GM12872 (cell line): Measurements from ENCODE around the gene IFFO2.

Experiments
- TF ChIP-seq, protein P1 (sequence below): IDR thresholded peaks from 3 replicates; pipeline ENCODE4 v1.5.1; 2011; ENCODE audit warnings: low read depth, mild to moderate bottlenecking, low read length, moderate library complexity; ENCODE audit not compliant: insufficient read depth

The IFFO2 gene

DNA sequence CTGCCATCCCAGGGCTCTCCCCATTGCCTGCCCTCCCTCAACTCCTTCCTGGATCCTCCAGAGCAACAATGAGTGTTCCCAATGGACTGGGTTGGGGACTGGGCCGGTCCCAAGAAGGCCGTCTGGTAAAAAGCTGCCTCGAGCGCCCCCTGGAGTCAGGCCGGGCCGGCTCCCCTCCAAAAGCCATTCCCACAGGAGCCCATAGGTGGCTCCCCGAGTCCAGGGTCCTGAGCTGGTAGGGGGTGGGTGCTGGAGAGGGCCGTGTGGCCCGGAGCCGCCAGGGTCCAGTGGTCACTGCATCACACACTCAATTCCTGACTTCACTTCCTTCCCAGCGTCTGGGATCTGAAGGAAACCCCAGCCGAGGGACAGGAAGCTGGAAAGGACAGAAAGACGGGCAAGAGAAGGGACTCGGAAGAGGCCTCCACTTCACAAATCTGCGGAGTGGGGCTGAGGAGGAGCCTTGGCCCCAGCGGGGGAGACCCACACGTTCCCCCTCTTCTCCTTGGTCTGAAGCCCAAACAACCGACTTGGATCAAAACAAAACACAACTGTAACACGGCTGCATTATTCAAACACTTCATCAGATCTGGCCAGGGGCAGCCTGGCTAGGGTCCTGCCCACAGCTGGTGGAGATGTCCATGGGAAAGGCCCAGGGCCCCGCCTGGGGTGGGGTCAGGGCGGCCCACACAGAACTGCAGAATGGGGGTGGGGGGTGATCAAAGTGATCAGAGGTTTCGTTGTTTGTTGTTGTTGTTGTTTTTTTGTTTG is 43.2 kb downstream of the IFFO2 start:
- TF ChIP-seq, protein P1, sequence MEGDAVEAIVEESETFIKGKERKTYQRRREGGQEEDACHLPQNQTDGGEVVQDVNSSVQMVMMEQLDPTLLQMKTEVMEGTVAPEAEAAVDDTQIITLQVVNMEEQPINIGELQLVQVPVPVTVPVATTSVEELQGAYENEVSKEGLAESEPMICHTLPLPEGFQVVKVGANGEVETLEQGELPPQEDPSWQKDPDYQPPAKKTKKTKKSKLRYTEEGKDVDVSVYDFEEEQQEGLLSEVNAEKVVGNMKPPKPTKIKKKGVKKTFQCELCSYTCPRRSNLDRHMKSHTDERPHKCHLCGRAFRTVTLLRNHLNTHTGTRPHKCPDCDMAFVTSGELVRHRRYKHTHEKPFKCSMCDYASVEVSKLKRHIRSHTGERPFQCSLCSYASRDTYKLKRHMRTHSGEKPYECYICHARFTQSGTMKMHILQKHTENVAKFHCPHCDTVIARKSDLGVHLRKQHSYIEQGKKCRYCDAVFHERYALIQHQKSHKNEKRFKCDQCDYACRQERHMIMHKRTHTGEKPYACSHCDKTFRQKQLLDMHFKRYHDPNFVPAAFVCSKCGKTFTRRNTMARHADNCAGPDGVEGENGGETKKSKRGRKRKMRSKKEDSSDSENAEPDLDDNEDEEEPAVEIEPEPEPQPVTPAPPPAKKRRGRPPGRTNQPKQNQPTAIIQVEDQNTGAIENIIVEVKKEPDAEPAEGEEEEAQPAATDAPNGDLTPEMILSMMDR = peak; percentile 98

DNA sequence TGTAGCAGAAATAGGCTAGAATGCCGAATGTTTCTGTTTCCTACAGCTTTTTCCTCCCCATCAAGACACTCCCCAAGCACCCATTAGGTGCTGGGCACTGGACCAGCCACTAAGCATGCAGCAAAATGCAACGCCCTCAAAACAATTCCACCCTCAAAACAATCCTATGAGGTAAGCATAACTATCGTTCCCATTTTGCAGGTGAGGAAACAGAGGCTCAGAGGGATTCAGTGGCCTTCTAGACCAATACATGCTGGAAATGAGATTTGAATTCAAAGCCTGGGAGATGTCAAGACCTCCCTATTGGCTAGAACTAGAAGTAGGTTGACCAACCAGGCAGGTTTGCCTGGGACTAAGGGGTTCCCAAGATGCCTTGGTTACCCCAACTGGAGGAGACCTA is 43.9 kb downstream of the IFFO2 start:
- TF ChIP-seq, protein P1 = no peak

DNA sequence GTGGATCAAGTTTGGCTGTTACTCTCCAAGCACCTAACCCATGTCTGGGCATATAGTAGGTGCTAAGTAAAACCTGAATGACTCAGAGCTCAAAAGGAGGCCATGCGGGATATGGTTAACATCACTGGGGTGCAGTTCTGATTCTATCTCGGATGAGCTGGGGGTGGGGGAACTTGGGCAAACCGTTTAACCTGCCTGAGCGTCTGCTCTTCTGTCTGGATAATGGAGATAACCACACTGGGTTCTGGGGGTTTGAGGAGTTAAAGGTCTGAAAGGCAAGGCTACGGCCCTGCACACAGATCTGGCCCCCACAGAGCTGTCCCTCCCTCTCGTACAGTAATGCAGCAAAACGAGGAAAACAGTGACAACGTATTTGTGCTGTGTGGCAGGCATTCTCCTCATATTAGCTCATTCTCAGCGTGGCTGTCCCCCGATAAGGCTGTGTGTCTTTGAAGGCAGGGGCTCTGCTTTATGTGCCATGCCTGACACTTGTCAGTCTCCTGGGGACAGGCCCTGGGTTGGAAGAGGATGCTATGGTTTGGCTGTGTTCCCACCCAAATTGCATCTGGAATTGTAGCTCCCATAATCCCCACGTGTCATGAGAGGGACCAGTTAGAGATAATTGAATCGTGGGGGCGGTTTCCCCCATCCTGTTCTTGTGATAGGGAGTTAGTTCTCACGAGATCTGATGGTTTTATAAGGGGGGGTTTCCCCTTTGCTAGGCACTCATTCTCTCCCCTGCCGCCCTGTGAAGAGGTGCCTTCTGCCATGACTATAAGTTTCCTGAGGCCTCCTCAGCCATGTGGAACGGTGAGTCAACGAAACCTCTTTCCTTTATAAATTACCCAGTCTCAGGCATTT is 47.3 kb downstream of the IFFO2 start:
- TF ChIP-seq, protein P1 = no peak

DNA sequence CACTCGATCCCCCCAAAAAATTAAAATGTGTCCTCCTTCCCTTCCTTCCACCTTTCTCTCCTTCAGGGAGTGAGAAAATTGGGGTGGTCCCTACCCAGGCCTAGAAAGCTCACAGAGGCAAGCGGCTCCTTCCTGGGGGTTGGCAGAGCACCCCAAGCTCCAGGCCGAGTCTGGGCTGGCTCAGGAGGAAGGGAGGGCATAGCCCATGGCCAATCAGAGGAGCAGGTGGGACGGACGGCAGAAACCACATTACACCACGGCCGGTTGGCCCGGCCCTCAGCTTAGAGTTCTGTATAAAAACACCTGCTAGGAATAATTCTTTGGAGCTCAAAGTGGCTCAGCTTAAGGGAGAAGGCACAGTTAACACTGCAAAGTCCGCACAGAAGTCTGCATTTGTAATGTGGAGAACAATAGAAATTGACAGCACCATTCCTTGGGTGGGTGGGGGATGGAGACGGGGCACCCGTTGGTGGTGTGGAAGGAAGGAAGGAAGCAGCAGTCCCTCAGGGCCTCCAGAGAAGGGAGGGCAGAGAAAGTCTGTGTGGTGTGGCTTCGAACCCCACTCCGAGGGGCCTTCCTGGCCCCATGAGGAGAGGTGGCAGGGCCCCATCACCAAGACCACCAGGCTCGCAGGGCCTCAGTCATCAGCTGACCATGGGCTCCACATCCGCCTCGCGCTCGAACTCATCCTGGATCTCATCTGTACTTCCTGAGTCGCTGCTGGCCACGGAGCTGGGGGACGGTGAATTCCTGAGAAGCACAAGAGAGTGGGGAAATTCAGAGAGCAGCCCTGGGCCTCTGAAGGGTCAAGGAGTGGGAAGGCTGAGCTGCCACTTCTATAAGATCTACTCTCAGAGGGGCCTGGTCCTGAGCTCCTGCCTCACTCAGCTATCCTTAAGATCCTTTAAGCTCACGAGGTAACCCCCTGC is 48.3 kb downstream of the IFFO2 start:
- TF ChIP-seq, protein P1 = no peak

DNA sequence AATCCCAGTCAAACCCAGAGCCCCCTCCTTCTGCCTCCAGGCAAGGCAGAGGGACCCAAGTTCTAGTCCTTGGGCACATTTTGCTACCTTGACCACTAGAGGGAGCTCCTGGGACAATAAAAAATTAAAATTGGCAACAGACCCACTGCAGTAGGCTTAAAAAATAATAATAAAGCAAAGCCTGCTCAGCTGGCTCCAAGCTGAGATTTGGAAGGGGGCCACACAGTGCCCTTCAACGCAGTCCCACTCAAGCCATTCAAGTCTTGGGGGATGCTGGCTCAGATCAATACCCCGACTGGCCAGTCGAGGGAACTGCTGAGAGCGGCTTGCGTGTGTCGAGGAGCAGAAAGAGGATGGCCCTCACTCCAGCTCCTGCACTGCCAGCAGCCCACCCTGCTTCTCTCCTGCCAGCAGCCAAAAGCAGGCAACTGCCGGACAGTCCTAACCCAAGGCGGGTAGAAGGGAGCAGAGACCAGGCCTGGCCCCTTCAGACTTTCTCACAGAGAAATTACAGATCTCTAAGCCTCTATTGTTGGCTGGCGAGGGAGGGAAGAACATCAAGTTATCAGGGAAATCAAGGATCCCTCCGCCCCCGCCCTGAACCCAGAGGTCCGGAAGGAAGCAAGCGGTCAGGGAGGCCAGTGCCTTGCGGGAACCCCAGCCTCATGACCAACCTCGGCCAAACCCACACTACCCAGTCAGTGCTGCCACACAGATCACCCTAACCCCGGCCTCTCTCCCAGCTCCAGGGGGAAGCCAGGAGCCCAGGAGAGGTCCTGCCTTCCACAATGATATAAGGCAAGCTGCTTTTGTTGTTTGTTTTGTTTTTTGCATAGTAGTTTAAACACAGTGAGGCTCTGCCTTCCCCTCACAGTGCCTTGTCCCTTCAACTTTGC is 49.2 kb downstream of the IFFO2 start:
- TF ChIP-seq, protein P1 = peak; percentile 76

DNA sequence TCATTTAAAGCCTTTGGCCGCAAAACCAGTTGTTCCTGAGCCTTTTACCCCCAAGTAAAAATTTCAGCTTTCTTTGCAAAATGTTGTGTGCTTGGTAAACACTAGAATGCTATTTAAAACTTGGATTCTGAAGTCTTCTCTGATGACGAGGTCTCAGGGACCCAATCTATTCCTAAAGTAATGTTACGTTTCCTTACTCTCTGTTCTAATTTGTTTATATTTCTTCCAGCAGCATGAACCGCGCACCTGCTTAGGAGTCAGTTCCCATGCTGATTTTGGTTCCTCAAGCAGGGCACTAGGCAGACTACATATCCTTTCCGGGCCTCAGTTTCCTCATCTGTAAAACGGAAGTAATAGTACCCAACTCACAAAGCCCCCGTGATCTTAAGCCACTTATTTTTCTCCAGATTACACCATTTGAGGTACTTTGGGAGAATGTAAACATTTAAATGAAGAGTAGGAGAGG is 53.2 kb downstream of the IFFO2 start:
- TF ChIP-seq, protein P1 = no peak
